Measurements from ENCODE around the gene C2orf92. TPM values are rescaled to one million over a fixed set of nuclear protein-coding genes. Genes with fewer than 3 reads are reported as not detected.
A peak's percentile ranks its signal among the peaks of the same experiment; 100 is the strongest.

C2orf92 gene
- total RNA-seq, 1 experiment from 2014 or later = 5.3 TPM

DNA sequence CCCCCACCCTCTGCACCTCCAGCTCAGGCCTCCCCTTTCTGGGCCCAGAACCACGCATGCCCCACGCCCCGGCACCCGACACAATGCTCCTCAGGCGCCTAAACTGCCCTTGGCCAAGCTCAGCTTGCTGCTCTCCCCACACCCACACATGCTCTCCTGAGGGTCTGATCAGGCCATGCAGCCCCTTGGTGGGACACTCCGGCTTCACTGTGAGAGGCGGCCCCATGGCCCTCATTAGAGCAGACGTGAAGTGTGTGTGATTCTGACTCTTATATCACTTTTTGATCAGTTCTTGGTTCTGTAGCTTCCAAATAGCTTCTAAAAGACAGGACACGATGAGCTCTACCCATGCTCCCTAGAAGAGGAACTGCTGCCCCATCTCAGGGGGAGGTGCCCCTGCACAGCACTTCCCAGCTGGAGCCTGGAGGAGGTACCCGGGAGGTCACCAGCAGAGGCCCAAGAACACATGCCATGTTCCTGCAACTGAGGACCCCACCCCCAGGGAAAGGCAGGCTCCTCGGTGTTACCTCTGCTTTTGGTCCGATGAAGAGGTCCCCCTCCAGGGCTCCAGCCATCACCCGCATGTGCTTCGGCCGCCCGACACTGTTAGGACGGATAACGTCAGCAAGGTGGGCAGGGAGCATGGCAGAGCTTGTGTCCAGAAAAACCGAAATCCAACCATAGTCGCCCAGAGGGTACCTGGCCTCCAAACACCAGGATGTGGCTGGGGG, 9.3 kb upstream of the C2orf92 start:
- Mint-ChIP-seq H3K27ac (ENCODE audit: low read depth, unreplicated experiment) (no peak overlapping the region), H3K4me3 (ENCODE audit: unreplicated experiment) (no peak overlapping the region), H3K9me3 (ENCODE audit: unreplicated experiment) (peaks cover 6% of the 10 kb centered on the region), H3K36me3 (ENCODE audit: insufficient read depth, unreplicated experiment) (peaks cover 23% of the 10 kb centered on the region), H3K4me1 (ENCODE audit: insufficient read depth, unreplicated experiment) (peaks cover 9% of the 10 kb centered on the region), H3K27me3 (ENCODE audit: insufficient read depth, unreplicated experiment) (no peaks in the 10 kb centered on the region)
- intact Hi-C loops (cut with micrococcal nuclease) = no loop called here
- CTCF ChIA-PET = interaction anchor here (1.5 kb wide), 1 partner anchor 36 kb away, joined by 8 read pairs; no protein-coding TSS in a partner anchor
- TF ChIP-seq, protein P1, sequence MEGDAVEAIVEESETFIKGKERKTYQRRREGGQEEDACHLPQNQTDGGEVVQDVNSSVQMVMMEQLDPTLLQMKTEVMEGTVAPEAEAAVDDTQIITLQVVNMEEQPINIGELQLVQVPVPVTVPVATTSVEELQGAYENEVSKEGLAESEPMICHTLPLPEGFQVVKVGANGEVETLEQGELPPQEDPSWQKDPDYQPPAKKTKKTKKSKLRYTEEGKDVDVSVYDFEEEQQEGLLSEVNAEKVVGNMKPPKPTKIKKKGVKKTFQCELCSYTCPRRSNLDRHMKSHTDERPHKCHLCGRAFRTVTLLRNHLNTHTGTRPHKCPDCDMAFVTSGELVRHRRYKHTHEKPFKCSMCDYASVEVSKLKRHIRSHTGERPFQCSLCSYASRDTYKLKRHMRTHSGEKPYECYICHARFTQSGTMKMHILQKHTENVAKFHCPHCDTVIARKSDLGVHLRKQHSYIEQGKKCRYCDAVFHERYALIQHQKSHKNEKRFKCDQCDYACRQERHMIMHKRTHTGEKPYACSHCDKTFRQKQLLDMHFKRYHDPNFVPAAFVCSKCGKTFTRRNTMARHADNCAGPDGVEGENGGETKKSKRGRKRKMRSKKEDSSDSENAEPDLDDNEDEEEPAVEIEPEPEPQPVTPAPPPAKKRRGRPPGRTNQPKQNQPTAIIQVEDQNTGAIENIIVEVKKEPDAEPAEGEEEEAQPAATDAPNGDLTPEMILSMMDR (IDR thresholded peaks at IDR 0.05; ENCODE audit: unreplicated experiment) = no peak
- DNase-seq (ENCODE audit: unreplicated experiment) = no peak
- BruUV-seq (replicated peaks) = no TSS peak
- POLR2A ChIA-PET = interaction anchor here (1.3 to 3.3 kb wide), 3 partner anchors 9 to 15 kb away, joined by 5 to 25 read pairs (median 5); partner anchors contain the start of gene COX5B

DNA sequence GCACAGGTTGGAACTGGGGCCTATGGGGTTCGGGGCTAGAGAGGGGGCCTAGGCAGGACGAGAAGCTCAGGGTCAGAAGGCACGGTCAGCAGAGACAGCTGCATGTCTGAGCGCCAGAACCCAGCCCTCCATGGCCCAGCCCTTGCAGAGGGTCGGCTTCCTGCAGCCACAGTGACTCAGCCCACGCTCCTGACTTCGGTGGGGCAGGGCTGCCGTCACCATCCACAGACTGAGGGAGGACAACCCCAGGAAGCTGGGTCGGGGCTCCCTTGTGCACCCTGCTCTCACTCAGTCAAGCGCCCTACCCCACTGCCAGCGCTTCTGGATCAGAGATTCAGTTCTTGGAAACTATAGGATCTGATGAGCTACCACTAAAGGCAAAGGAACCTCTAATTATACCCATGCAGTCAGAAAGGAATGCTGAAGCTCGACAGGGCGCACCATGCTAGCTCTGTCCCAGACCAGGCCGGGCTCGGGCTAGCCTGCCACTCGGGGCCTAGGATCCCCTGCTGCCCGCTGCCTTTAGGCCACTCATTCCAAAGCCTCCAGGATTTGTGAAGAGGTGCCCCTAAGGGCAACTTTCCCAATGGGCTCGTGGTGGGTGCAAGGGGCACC, 8.6 kb upstream of the C2orf92 start:
- no peaks in the 10 kb centered on the region for H3K9me3 Mint-ChIP-seq (ENCODE audit: unreplicated experiment)
- ChIA-PET POLR2A (interaction anchor here (1.3 to 3.3 kb wide), 3 partner anchors 10 to 15 kb away, joined by 5 to 25 read pairs (median 5); partner anchors contain the start of gene COX5B), CTCF (interaction anchor here (0.9 to 5.3 kb wide), 3 partner anchors 14 to 40 kb away, joined by 3 to 34 read pairs (median 8); partner anchors contain the start of gene COX5B)
- BruUV-seq (replicated peaks) = no TSS peak
- H3K27ac Mint-ChIP-seq (ENCODE audit: low read depth, unreplicated experiment) = peak overlapping the region; percentile 83
- no peaks in the 10 kb centered on the region for H3K27me3 Mint-ChIP-seq (ENCODE audit: insufficient read depth, unreplicated experiment)
- TF ChIP-seq, protein P1 (IDR thresholded peaks at IDR 0.05; ENCODE audit: unreplicated experiment) = no peak
- intact Hi-C loops (cut with micrococcal nuclease) = no loop called here
- peaks cover 9% of the 10 kb centered on the region for H3K4me1 Mint-ChIP-seq (ENCODE audit: insufficient read depth, unreplicated experiment)
- no peak overlapping the region for H3K4me3 Mint-ChIP-seq (ENCODE audit: unreplicated experiment)
- peaks cover 23% of the 10 kb centered on the region for H3K36me3 Mint-ChIP-seq (ENCODE audit: insufficient read depth, unreplicated experiment)
- no peak for DNase-seq (ENCODE audit: unreplicated experiment)

DNA sequence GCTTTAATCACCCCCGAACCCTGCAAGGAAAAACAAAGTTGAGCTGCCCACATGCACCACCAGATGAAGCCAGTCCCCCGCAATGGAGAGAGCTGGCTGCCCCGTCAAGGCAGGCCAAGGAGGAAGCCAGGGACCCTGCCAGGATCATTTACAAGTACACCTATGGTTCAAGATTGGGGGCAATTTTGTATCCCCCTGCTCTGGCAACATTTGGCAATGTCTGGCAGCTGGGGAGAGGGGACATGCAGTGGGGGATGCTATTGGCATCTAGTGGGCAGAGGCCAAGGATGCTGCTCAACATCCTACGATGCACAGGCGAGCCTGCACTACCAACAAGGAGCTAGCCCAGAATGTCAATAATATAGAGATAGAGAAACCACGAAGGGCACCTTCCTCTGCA, 7.6 kb upstream of the C2orf92 start:
- peak overlapping the region; percentile 83 for H3K27ac Mint-ChIP-seq (ENCODE audit: low read depth, unreplicated experiment)
- TF ChIP-seq, protein P1 (IDR thresholded peaks at IDR 0.05; ENCODE audit: unreplicated experiment) = no peak
- intact Hi-C loops (cut with micrococcal nuclease) = no loop called here
- peak overlapping the region; percentile 88 for H3K4me3 Mint-ChIP-seq (ENCODE audit: unreplicated experiment)
- no peaks in the 10 kb centered on the region for H3K27me3 Mint-ChIP-seq (ENCODE audit: insufficient read depth, unreplicated experiment)
- no peak for DNase-seq (ENCODE audit: unreplicated experiment)
- ChIA-PET POLR2A (interaction anchor here (0.9 to 5.0 kb wide), 4 partner anchors 8 to 66 kb away, joined by 3 to 150 read pairs (median 15); partner anchors contain the start of gene COX5B), CTCF (interaction anchor here (0.6 to 5.3 kb wide), 6 partner anchors 10 to 590 kb away, joined by 3 to 34 read pairs (median 4); partner anchors contain the start of gene COX5B)
- H3K4me1 Mint-ChIP-seq (ENCODE audit: insufficient read depth, unreplicated experiment) = peaks cover 9% of the 10 kb centered on the region
- no peaks in the 10 kb centered on the region for H3K9me3 Mint-ChIP-seq (ENCODE audit: unreplicated experiment)
- no TSS peak for BruUV-seq (replicated peaks)
- peaks cover 21% of the 10 kb centered on the region for H3K36me3 Mint-ChIP-seq (ENCODE audit: insufficient read depth, unreplicated experiment)

DNA sequence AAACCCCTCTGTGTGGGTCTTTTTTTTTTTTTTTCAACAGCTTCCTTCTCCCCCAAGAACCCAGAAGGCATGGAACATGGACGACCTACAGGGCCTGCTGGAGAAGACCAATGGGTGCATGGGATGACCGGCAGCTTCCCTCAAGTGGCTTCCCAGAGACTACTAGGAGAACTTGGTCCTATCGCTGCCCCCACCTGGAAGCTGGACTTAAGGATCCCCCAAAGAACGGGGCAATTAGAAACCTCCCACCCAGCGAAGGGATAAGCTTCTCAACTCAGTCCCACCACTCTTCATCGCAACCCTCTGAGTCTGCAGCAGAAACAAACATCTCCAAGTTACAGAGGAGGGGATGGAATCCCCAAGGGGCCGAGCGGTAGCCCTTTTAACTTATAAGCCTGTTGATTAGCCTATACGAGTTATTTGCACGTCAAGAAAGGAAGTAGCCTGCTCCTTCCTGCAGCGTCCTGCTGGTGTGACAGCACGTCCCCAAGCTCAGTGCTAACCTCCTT, 7.1 kb upstream of the C2orf92 start:
- CTCF ChIA-PET = interaction anchor here (0.6 to 5.3 kb wide), 6 partner anchors 11 to 589 kb away, joined by 3 to 34 read pairs (median 4); partner anchors contain the start of gene COX5B
- POLR2A ChIA-PET = interaction anchor here (0.9 to 5.0 kb wide), 6 partner anchors 9 to 72 kb away, joined by 3 to 150 read pairs (median 15); partner anchors contain the start of genes ANKRD36B and COX5B
- intact Hi-C loops (cut with micrococcal nuclease) = no loop called here
- H3K27me3 Mint-ChIP-seq (ENCODE audit: insufficient read depth, unreplicated experiment) = no peaks in the 10 kb centered on the region
- no peaks in the 10 kb centered on the region for H3K9me3 Mint-ChIP-seq (ENCODE audit: unreplicated experiment)
- BruUV-seq (replicated peaks) = no TSS peak
- no peak for DNase-seq (ENCODE audit: unreplicated experiment)
- TF ChIP-seq, protein P1 (IDR thresholded peaks at IDR 0.05; ENCODE audit: unreplicated experiment) = no peak
- H3K4me3 Mint-ChIP-seq (ENCODE audit: unreplicated experiment) = peak overlapping the region; percentile 88
- H3K36me3 Mint-ChIP-seq (ENCODE audit: insufficient read depth, unreplicated experiment) = peaks cover 16% of the 10 kb centered on the region
- peaks cover 9% of the 10 kb centered on the region for H3K4me1 Mint-ChIP-seq (ENCODE audit: insufficient read depth, unreplicated experiment)
- peak overlapping the region; percentile 57 for H3K27ac Mint-ChIP-seq (ENCODE audit: low read depth, unreplicated experiment)

Data from MCF 10A (cell line).